Measurements from ENCODE around the gene FBLIM1.

The FBLIM1 gene

GRCh38 chr1:15758953-15759661, 512 bp downstream of the FBLIM1 start:
- no peak for DNase-seq (ENCODE audit: low read depth)
- peak overlapping the region; percentile 59 for H3K4me3 ChIP-seq (ENCODE audit: control insufficient read depth, low read depth, low read length)
- TF ChIP-seq, protein P1, sequence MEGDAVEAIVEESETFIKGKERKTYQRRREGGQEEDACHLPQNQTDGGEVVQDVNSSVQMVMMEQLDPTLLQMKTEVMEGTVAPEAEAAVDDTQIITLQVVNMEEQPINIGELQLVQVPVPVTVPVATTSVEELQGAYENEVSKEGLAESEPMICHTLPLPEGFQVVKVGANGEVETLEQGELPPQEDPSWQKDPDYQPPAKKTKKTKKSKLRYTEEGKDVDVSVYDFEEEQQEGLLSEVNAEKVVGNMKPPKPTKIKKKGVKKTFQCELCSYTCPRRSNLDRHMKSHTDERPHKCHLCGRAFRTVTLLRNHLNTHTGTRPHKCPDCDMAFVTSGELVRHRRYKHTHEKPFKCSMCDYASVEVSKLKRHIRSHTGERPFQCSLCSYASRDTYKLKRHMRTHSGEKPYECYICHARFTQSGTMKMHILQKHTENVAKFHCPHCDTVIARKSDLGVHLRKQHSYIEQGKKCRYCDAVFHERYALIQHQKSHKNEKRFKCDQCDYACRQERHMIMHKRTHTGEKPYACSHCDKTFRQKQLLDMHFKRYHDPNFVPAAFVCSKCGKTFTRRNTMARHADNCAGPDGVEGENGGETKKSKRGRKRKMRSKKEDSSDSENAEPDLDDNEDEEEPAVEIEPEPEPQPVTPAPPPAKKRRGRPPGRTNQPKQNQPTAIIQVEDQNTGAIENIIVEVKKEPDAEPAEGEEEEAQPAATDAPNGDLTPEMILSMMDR (conservative IDR thresholded peaks at IDR 0.05; ENCODE audit: control insufficient read depth, insufficient read depth, low read depth, low read length) = no peak

DNA sequence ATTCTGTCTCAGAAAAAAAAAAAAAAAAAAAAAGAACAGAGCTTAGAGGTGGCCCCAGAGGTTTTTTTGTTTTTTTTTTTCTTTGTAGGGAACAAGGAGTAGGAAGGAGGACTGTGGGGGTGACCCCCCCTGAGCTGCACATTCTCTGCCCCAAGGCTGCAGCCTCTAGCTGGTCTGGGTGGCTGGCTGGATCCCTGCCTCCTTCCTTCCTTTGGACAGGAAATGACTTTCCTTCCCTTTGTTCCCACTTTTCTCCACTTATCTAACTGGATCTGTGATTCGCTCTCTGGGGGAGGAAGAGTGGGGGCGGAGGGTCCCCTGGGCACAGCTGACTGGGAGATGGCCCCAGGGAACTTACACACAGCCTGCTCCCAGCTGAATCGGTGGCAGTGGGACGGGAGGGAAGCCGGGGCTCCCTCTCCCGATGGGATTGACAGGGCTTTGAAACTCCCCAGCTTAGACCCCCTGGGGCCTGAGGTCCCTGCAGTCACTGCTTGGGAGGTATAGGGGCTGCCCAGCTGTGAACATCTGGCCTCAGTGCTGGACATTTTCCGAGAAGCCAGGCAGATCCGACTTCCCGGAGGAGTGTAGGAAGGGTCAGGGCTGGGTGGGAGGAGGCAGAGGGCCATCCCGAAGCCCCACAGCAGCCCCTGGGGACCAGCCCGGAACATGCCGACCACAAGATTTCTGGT, 2.1 kb downstream of the FBLIM1 start:
- peak; percentile 85 for DNase-seq (ENCODE audit: low read depth)
- peak overlapping the region; percentile 31 for H3K4me3 ChIP-seq (ENCODE audit: control insufficient read depth, low read depth, low read length)
- TF ChIP-seq, protein P1 (conservative IDR thresholded peaks at IDR 0.05; ENCODE audit: control insufficient read depth, insufficient read depth, low read depth, low read length) = no peak

- DNase-seq (ENCODE audit: low read depth) = no peak
- TF ChIP-seq, protein P1 (conservative IDR thresholded peaks at IDR 0.05; ENCODE audit: control insufficient read depth, insufficient read depth, low read depth, low read length) = no peak
- no peak overlapping the region for H3K4me3 ChIP-seq (ENCODE audit: control insufficient read depth, low read depth, low read length)
Measured at GRCh38 chr1:15761366-15762128, 3.0 kb downstream of the FBLIM1 start.

DNA sequence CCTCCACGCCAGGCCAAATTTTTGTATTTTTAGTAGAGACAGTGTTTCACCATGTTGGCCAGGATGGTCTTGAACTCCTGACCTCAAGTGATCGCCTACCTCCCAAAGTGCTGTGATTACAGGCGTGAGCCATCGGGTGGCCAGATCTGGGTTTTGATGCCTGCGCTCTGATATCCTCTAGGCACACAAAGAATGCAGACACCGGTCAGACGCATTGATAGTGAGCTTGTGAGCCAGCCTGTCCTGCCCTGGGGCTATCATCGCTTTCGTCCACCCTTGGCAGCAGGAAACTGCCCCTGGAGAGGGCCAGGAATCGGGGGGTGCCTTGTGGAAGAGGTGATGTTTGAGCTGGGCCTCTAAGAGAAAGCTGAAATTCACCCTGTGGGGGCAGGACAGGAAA, 4.0 kb downstream of the FBLIM1 start:
- TF ChIP-seq, protein P1 (conservative IDR thresholded peaks at IDR 0.05; ENCODE audit: control insufficient read depth, insufficient read depth, low read depth, low read length) = no peak
- no peak overlapping the region for H3K4me3 ChIP-seq (ENCODE audit: control insufficient read depth, low read depth, low read length)
- DNase-seq (ENCODE audit: low read depth) = no peak

DNA sequence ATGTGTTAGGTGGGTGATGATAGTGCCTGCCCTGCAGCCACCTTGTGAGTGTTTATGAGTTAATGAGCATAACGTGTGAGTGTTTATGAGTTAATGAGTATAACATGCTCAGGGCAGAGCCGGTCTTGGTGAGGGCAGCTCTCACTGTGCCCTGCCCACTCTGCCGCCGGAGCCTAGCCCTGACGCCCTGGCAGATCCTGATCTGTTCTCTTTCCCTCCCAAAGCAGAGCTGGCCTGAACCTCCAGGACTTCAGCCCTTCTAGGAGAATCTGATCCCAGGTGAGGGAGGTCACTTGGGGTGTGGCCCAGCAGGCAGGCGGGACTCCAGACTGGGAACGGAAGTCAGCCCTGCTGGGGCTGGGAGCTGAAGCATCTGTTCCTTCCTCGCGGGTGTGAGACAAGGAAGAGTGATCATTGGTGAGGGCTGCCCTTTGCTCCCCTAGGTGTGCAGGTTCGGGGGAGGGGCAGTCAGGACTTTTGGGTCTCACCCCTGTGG, 5.7 kb downstream of the FBLIM1 start:
- no peak overlapping the region for H3K4me3 ChIP-seq (ENCODE audit: control insufficient read depth, low read depth, low read length)
- TF ChIP-seq, protein P1 (conservative IDR thresholded peaks at IDR 0.05; ENCODE audit: control insufficient read depth, insufficient read depth, low read depth, low read length) = no peak
- no peak for DNase-seq (ENCODE audit: low read depth)

- TF ChIP-seq, protein P1 (conservative IDR thresholded peaks at IDR 0.05; ENCODE audit: control insufficient read depth, insufficient read depth, low read depth, low read length) = no peak
- no peak for DNase-seq (ENCODE audit: low read depth)
- no peak overlapping the region for H3K4me3 ChIP-seq (ENCODE audit: control insufficient read depth, low read depth, low read length)
Measured at GRCh38 chr1:15764890-15765289, 6.3 kb downstream of the FBLIM1 start.

Data from fibroblast of mammary gland (primary cell).